K562 (cell line): ENCODE measurements around the gene CGREF1. TPM values are rescaled to one million over a fixed set of nuclear protein-coding genes. Genes with fewer than 3 reads are reported as not detected.

ENCODE experiments used
- ATAC-seq: fragments of 200-7000 bp; cut with Tn5 transposase; 3 replicates; pipeline ENCODE4 v1.9.1; 2020; ENCODE audit warnings: moderate library complexity
- BruUV-seq: library from RNA; stranded (reverse); fragments of 400-500 nt; replicated peaks from 2 replicates; lab custom pipeline; 2021; lab: Mats Ljungman, UMichigan
- CTCF ChIA-PET: fragments of 300-600 bp; formaldehyde crosslinking; extraction: SDS; loops from one replicate; lab custom pipeline; 2021; ENCODE audit warnings: low intra/inter-chr PET ratio; lab: Yijun Ruan, JAX
- POLR2A ChIA-PET: fragments of 300-600, 350-650 bp; sonication (Branson Sonifier 250); formaldehyde crosslinking; extraction: SDS; loops from one replicate; lab custom pipeline; 2021; ENCODE audit warnings: antibody characterized with exemption, inconsistent platforms; lab: Yijun Ruan, JAX
- DNase-seq, 4 experiments: peaks; one replicate each; pipeline versions ENCODE4 v3.0.0 to v3.0.0-alpha.2; 2011 to 2018; ENCODE audit warnings: low spot score in 3 of 4, mixed read lengths in 3 of 4; ENCODE audit errors: extremely low read depth in 1 of 4
- FAIRE-seq: peaks from 2 replicates; lab custom pipeline; 2011; peaks lifted over from hg19 to GRCh38; lab: Jason Lieb, UNC
- H2AFZ ChIP-seq: 2 replicates; pipeline ENCODE4 v1.6.0; 2011; ENCODE audit warnings: low read depth, low read length, control low read depth, inconsistent platforms
- H3K27ac ChIP-seq: fragments of 200-600 bp; 3 replicates; pipeline ENCODE4 v1.8.0; 2011; ENCODE audit warnings: low read depth, mild to moderate bottlenecking, control low read depth, inconsistent platforms, low read length, moderate library complexity, mixed read lengths; ENCODE audit errors: extremely low read depth
- H3K27me3 ChIP-seq, 2 experiments: fragments of 300-600 bp in 1 of 2; 2 replicates in 1 of 2; 3 replicates in 1 of 2; pipeline versions ENCODE4 v1.6.0 to v1.8.0; 2011; ENCODE audit warnings: inconsistent platforms in 2 of 2, low read length in 2 of 2, mild to moderate bottlenecking in 1 of 2, mixed read lengths in 1 of 2, moderate library complexity in 1 of 2; ENCODE audit not compliant: control insufficient read depth in 2 of 2, insufficient read depth in 2 of 2
- H3K36me3 ChIP-seq: fragments of 300-600 bp; 3 replicates; pipeline ENCODE4 v1.8.0; 2011; ENCODE audit warnings: mild to moderate bottlenecking, low read length, inconsistent platforms; ENCODE audit not compliant: control insufficient read depth, insufficient read depth
- H3K4me1 ChIP-seq, 2 experiments: fragments of 200-600 bp in 1 of 2; replicated peaks in 1 of 2; 2 replicates in 1 of 2; 3 replicates in 1 of 2; pipeline versions ENCODE4 v1.5.1 to v1.8.0; 2011; ENCODE audit warnings: inconsistent platforms in 2 of 2, low read length in 2 of 2, mild to moderate bottlenecking in 1 of 2, mixed read lengths in 1 of 2, moderate library complexity in 1 of 2; ENCODE audit not compliant: control insufficient read depth in 2 of 2, insufficient read depth in 2 of 2
- H3K4me2 ChIP-seq: 2 replicates; pipeline ENCODE4 v1.6.1; 2011; ENCODE audit warnings: low read length, control low read depth, inconsistent platforms, mixed read lengths; ENCODE audit not compliant: insufficient read depth
- H3K4me3 ChIP-seq: fragments of 200-600 bp; sonication (generic), shearing (Covaris generic); 2 replicates; pipeline ENCODE4 v1.5.1; 2016; ENCODE audit warnings: control low read depth, inconsistent platforms
- H3K79me2 ChIP-seq: fragments of 200-600 bp; 3 replicates; pipeline ENCODE4 v1.8.0; 2011; ENCODE audit warnings: low read length, inconsistent platforms; ENCODE audit not compliant: control insufficient read depth, insufficient read depth
- H3K9ac ChIP-seq, 2 experiments: 2 replicates each; pipeline versions ENCODE4 v1.6.0 to v1.6.1; 2011; ENCODE audit warnings: low read depth in 2 of 2, low read length in 2 of 2, control low read depth in 1 of 2, inconsistent platforms in 1 of 2, mild to moderate bottlenecking in 1 of 2, mixed read lengths in 1 of 2; ENCODE audit not compliant: insufficient read depth in 1 of 2
- H3K9me1 ChIP-seq: one replicate; pipeline ENCODE4 v1.6.0; 2011; ENCODE audit warnings: inconsistent platforms, mild to moderate bottlenecking, low read length, moderate library complexity; ENCODE audit not compliant: control insufficient read depth, insufficient read depth
- H3K9me3 ChIP-seq: replicated peaks from 2 replicates; pipeline ENCODE4 v1.5.1; 2011; ENCODE audit warnings: low read depth, low read length, inconsistent platforms; ENCODE audit not compliant: control insufficient read depth, insufficient read depth
- H4K20me1 ChIP-seq: replicated peaks from 2 replicates; pipeline ENCODE4 v1.6.1; 2011; ENCODE audit warnings: low read length, inconsistent platforms, mixed read lengths; ENCODE audit not compliant: control insufficient read depth, insufficient read depth
- L3MBTL2 ChIP-seq: fragments of 450-650 bp; IDR thresholded peaks from 2 replicates; pipeline ENCODE4 v1.6.1; 2016; ENCODE audit warnings: mild to moderate bottlenecking, moderate library complexity
- NCOA4 ChIP-seq: fragments of 450-650 bp; IDR thresholded peaks from 2 replicates; pipeline ENCODE4 v1.6.1; 2018; ENCODE audit warnings: mild to moderate bottlenecking; ENCODE audit not compliant: partially characterized antibody
- THAP12 ChIP-seq: fragments of 250-450 bp; sonication (Bioruptor Pico); IDR thresholded peaks from 2 replicates; pipeline ENCODE4 v1.9.0; 2021; ENCODE audit warnings: mild to moderate bottlenecking, inconsistent platforms
- ZFP30 ChIP-seq: fragments of 250-450 bp; sonication (Bioruptor Pico); IDR thresholded peaks from 2 replicates; pipeline ENCODE4 v1.8.0; 2022; ENCODE audit warnings: moderate library complexity, mild to moderate bottlenecking, inconsistent platforms, borderline replicate concordance
- WGBS: fragments of 100-300 bp; shearing (Covaris generic); methylation state at CpG from one replicate; pipeline ENCODE4 v1.1.6; 2016; ENCODE audit warnings: low coverage, mixed read lengths; ENCODE audit not compliant: insufficient coverage; ENCODE audit errors: missing lambda C conversion rate; 5-methylcytosine and 5-hydroxymethylcytosine counted together
- in situ Hi-C: fragments of 300-500 bp; cut with MboI; formaldehyde crosslinking; loops from 4 replicates; pipeline ENCODE4 v1.15.0; 2018; ENCODE audit warnings: inconsistent platforms, mixed read lengths
- intact Hi-C: fragments of 100-400 bp; cut with micrococcal nuclease; formaldehyde crosslinking; loops from 2 replicates; pipeline ENCODE4 v1.14.2; 2022
- polyA plus RNA-seq, 8 experiments: library from polyadenylated mRNA; depleted of rRNA in 4 of 8; stranded (reverse) in 5 of 8; unstranded in 3 of 8; fragments of >200 nt; fragmentation: Nextera tagmentation in 2 of 8; fragmentation: Illumina TruSeq in 1 of 8; extraction: Ambion mirVana in 2 of 8; extraction: Trizol in 1 of 8; gene quantifications; 2 replicates each; pipeline versions ENCODE4 v1.2.1 to v1.2.3, GENCODE V29; 2011 to 2014; ENCODE audit warnings: inconsistent platforms in 1 of 8, missing spikeins in 1 of 8
- total RNA-seq, 7 experiments: library from RNA; depleted of rRNA in 6 of 7; stranded (reverse); fragments of >200 nt in 6 of 7; fragmentation: Illumina TruSeq in 2 of 7; extraction: Trizol in 2 of 7; gene quantifications; 2 replicates each; pipeline versions ENCODE4 v1.2.1 to v1.2.3, GENCODE V29; 2011 to 2021; ENCODE audit warnings: low replicate concordance in 1 of 7
- TF ChIP-seq, protein P1 (sequence below): fragments of 200-800 bp; sonication (Bioruptor generic); IDR thresholded peaks from 2 replicates; pipeline ENCODE4 v1.6.1; 2016; ENCODE audit warnings: missing genetic modification characterization, missing compliant biosample characterization
- TF ChIP-seq, protein P2 (sequence below), 2 experiments: IDR thresholded peaks; 2 replicates each; pipeline ENCODE4 v1.6.1; 2011; ENCODE audit warnings: borderline replicate concordance in 1 of 2, control low read depth in 1 of 2, low read depth in 1 of 2, low read length in 1 of 2, mild to moderate bottlenecking in 1 of 2, mixed read lengths in 1 of 2, moderate library complexity in 1 of 2; ENCODE audit not compliant: insufficient read depth in 1 of 2, insufficient read length in 1 of 2, poor library complexity in 1 of 2, severe bottlenecking in 1 of 2; ENCODE audit errors: extremely low read depth in 1 of 2

CGREF1 gene
- total and polyA plus RNA-seq, 9 of the 15 experiments (the other 6 are each of a cell fraction or from before 2014, with no cell fraction given) = 0.07 to 0.50 (median 0.37) TPM

- peak overlapping the region; percentile 13 to 31; a peak in 3 of 4 replicates for H3K9ac ChIP-seq
- in situ Hi-C loops (no loop called here), intact Hi-C loops (no loop called here)
- DNase-seq (peak in 3 of 4 experiments; percentile 33 to 47 (median 47)), ATAC-seq (peak; percentile 52; the same call in 2 of the 3 replicates), FAIRE-seq (peak; percentile 37)
- peak overlapping the region; percentile 86 for H2AFZ ChIP-seq
- H3K4me2 ChIP-seq = peak overlapping the region; percentile 55
- no peaks in the 10 kb centered on the region for H3K9me3 ChIP-seq
- no peaks in the 10 kb centered on the region for H3K79me2 ChIP-seq
- no peak overlapping the region for H3K27ac ChIP-seq
- no peaks in the 10 kb centered on the region for H3K9me1 ChIP-seq
- H3K27me3 ChIP-seq = no peaks in the 10 kb centered on the region
- 0 out of 2 replicates have a peak overlapping the region, but pooled peaks have one; percentile 5 for H3K4me3 ChIP-seq
- no peaks in the 10 kb centered on the region for H3K36me3 ChIP-seq
- 29% methylated on average over 15 of the region's 15 CpGs for WGBS
- ChIA-PET POLR2A (interaction anchor here (1.8 kb wide), 1 partner anchor 10 kb away, joined by 6 read pairs; no protein-coding TSS in a partner anchor), CTCF (no interaction called here)
- no peaks in the 10 kb centered on the region for H4K20me1 ChIP-seq
- H3K4me1 ChIP-seq = peaks cover 0 to 13% of the 10 kb centered on the region in 2 experiments; a peak in 3 of 5 replicates
- BruUV-seq = no TSS peak
- no peak for TF ChIP-seq ZFP30 (CRISPR knock-in tag)
- TF ChIP-seq NCOA4 = no peak
- TF ChIP-seq, protein P1, sequence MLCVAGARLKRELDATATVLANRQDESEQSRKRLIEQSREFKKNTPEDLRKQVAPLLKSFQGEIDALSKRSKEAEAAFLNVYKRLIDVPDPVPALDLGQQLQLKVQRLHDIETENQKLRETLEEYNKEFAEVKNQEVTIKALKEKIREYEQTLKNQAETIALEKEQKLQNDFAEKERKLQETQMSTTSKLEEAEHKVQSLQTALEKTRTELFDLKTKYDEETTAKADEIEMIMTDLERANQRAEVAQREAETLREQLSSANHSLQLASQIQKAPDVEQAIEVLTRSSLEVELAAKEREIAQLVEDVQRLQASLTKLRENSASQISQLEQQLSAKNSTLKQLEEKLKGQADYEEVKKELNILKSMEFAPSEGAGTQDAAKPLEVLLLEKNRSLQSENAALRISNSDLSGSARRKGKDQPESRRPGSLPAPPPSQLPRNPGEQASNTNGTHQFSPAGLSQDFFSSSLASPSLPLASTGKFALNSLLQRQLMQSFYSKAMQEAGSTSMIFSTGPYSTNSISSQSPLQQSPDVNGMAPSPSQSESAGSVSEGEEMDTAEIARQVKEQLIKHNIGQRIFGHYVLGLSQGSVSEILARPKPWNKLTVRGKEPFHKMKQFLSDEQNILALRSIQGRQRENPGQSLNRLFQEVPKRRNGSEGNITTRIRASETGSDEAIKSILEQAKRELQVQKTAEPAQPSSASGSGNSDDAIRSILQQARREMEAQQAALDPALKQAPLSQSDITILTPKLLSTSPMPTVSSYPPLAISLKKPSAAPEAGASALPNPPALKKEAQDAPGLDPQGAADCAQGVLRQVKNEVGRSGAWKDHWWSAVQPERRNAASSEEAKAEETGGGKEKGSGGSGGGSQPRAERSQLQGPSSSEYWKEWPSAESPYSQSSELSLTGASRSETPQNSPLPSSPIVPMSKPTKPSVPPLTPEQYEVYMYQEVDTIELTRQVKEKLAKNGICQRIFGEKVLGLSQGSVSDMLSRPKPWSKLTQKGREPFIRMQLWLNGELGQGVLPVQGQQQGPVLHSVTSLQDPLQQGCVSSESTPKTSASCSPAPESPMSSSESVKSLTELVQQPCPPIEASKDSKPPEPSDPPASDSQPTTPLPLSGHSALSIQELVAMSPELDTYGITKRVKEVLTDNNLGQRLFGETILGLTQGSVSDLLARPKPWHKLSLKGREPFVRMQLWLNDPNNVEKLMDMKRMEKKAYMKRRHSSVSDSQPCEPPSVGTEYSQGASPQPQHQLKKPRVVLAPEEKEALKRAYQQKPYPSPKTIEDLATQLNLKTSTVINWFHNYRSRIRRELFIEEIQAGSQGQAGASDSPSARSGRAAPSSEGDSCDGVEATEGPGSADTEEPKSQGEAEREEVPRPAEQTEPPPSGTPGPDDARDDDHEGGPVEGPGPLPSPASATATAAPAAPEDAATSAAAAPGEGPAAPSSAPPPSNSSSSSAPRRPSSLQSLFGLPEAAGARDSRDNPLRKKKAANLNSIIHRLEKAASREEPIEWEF = no peak
- TF ChIP-seq THAP12 = no peak
- 0 out of 2 replicates have a peak, but pooled peaks have one; percentile 20 for TF ChIP-seq L3MBTL2
- TF ChIP-seq, protein P2, sequence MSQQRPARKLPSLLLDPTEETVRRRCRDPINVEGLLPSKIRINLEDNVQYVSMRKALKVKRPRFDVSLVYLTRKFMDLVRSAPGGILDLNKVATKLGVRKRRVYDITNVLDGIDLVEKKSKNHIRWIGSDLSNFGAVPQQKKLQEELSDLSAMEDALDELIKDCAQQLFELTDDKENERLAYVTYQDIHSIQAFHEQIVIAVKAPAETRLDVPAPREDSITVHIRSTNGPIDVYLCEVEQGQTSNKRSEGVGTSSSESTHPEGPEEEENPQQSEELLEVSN (IDR thresholded peaks at IDR 0.05; ENCODE audit: borderline replicate concordance in 1 of 2, extremely low read depth in 1 of 2, insufficient read depth in 1 of 2, insufficient read length in 1 of 2, low read depth in 1 of 2, low read length in 1 of 2, poor library complexity in 1 of 2, severe bottlenecking in 1 of 2) = no peak
Measured at GRCh38 chr2:27162151-27163121, 43.5 kb upstream of the CGREF1 start.
